ENCODE results near the gene CACNG5. TPM values are rescaled to one million over a fixed set of nuclear protein-coding genes. Genes with fewer than 3 reads are reported as not detected.

Gene CACNG5
- total and polyA plus RNA-seq, 4 donors, result 1.7 to 12.2 (median 8.0) TPM

GRCh38 chr17:66834426-66834918, 445 bp upstream of the CACNG5 start:
- no peak for DNase-seq (ENCODE audit: low read depth in 4 of 6, low spot score in 6 of 6)
- Histone ChIP-seq H3K4me3 (ENCODE audit: low read depth, low read length) (no peak overlapping the region), H3K27me3 (ENCODE audit: control insufficient read depth, insufficient read depth, low read length) (peaks cover 18% of the 10 kb centered on the region), H3K36me3 (ENCODE audit: control insufficient read depth, insufficient read depth, low read length) (peaks cover under 1% of the 10 kb centered on the region), H3K27ac (ENCODE audit: low read depth, low read length) (no peak overlapping the region), H3K4me1 (ENCODE audit: control insufficient read depth, insufficient read depth, low read length) (peaks cover 37% of the 10 kb centered on the region), H3K9me3 (ENCODE audit: control insufficient read depth, insufficient read depth, low read length) (no peaks in the 10 kb centered on the region)
- 11% methylated on average over 4 of the region's 7 CpGs for WGBS (ENCODE audit: insufficient coverage)

- Histone ChIP-seq H3K4me3 (ENCODE audit: low read depth, low read length) (peak overlapping the region; percentile 31), H3K9me3 (ENCODE audit: control insufficient read depth, insufficient read depth, low read length) (no peaks in the 10 kb centered on the region), H3K36me3 (ENCODE audit: control insufficient read depth, insufficient read depth, low read length) (peaks cover 2% of the 10 kb centered on the region), H3K4me1 (ENCODE audit: control insufficient read depth, insufficient read depth, low read length) (peaks cover 30% of the 10 kb centered on the region), H3K27me3 (ENCODE audit: control insufficient read depth, insufficient read depth, low read length) (peaks cover 18% of the 10 kb centered on the region), H3K27ac (ENCODE audit: low read depth, low read length) (no peak overlapping the region)
- 32% methylated on average over 9 of the region's 16 CpGs for WGBS (ENCODE audit: insufficient coverage)
- no peak for DNase-seq (ENCODE audit: low read depth in 4 of 6, low spot score in 6 of 6)
These were observed 559 bp downstream of the CACNG5 start for GRCh38 chr17:66835476-66835875.

GRCh38 chr17:66836063-66837005, 1.4 kb downstream of the CACNG5 start:
- Histone ChIP-seq H3K27ac (ENCODE audit: low read depth, low read length) (no peak overlapping the region), H3K4me3 (ENCODE audit: low read depth, low read length) (peak overlapping the region; percentile 31), H3K27me3 (ENCODE audit: control insufficient read depth, insufficient read depth, low read length) (peaks cover 18% of the 10 kb centered on the region), H3K4me1 (ENCODE audit: control insufficient read depth, insufficient read depth, low read length) (peaks cover 28% of the 10 kb centered on the region), H3K36me3 (ENCODE audit: control insufficient read depth, insufficient read depth, low read length) (peaks cover 2% of the 10 kb centered on the region), H3K9me3 (ENCODE audit: control insufficient read depth, insufficient read depth, low read length) (no peaks in the 10 kb centered on the region)
- WGBS (ENCODE audit: insufficient coverage), result 80% methylated on average over 10 of the region's 11 CpGs
- DNase-seq (ENCODE audit: low read depth in 4 of 6, low spot score in 6 of 6), result no peak

GRCh38 chr17:66837226-66837625, 2.3 kb downstream of the CACNG5 start:
- H3K27ac ChIP-seq (ENCODE audit: low read depth, low read length), result no peak overlapping the region
- H3K4me1 ChIP-seq (ENCODE audit: control insufficient read depth, insufficient read depth, low read length), result peaks cover 25% of the 10 kb centered on the region
- 92% methylated on average over 1 of the region's 1 CpG for WGBS (ENCODE audit: insufficient coverage)
- H3K4me3 ChIP-seq (ENCODE audit: low read depth, low read length), result no peak overlapping the region
- H3K27me3 ChIP-seq (ENCODE audit: control insufficient read depth, insufficient read depth, low read length), result peaks cover 18% of the 10 kb centered on the region
- no peaks in the 10 kb centered on the region for H3K9me3 ChIP-seq (ENCODE audit: control insufficient read depth, insufficient read depth, low read length)
- peaks cover 2% of the 10 kb centered on the region for H3K36me3 ChIP-seq (ENCODE audit: control insufficient read depth, insufficient read depth, low read length)
- DNase-seq (ENCODE audit: low read depth in 4 of 6, low spot score in 6 of 6), result no peak

- WGBS (ENCODE audit: insufficient coverage), result 81% methylated on average over 5 of the region's 11 CpGs
- Histone ChIP-seq H3K4me1 (ENCODE audit: control insufficient read depth, insufficient read depth, low read length) (peaks cover 25% of the 10 kb centered on the region), H3K36me3 (ENCODE audit: control insufficient read depth, insufficient read depth, low read length) (peaks cover 2% of the 10 kb centered on the region), H3K27me3 (ENCODE audit: control insufficient read depth, insufficient read depth, low read length) (peaks cover 18% of the 10 kb centered on the region), H3K9me3 (ENCODE audit: control insufficient read depth, insufficient read depth, low read length) (no peaks in the 10 kb centered on the region), H3K4me3 (ENCODE audit: low read depth, low read length) (no peak overlapping the region), H3K27ac (ENCODE audit: low read depth, low read length) (no peak overlapping the region)
- DNase-seq (ENCODE audit: low read depth in 4 of 6, low spot score in 6 of 6), result no peak
These were observed 3.2 kb downstream of the CACNG5 start for GRCh38 chr17:66837885-66838665.

- WGBS (ENCODE audit: insufficient coverage), result 87% methylated on average over 3 of the region's 9 CpGs
- peaks cover 11% of the 10 kb centered on the region for H3K27me3 ChIP-seq (ENCODE audit: control insufficient read depth, insufficient read depth, low read length)
- peaks cover 2% of the 10 kb centered on the region for H3K36me3 ChIP-seq (ENCODE audit: control insufficient read depth, insufficient read depth, low read length)
- peaks cover 21% of the 10 kb centered on the region for H3K4me1 ChIP-seq (ENCODE audit: control insufficient read depth, insufficient read depth, low read length)
- no peak overlapping the region for H3K27ac ChIP-seq (ENCODE audit: low read depth, low read length)
- no peak for DNase-seq (ENCODE audit: low read depth in 4 of 6, low spot score in 6 of 6)
- no peak overlapping the region for H3K4me3 ChIP-seq (ENCODE audit: low read depth, low read length)
- no peaks in the 10 kb centered on the region for H3K9me3 ChIP-seq (ENCODE audit: control insufficient read depth, insufficient read depth, low read length)
These were observed 4.7 kb downstream of the CACNG5 start for GRCh38 chr17:66839616-66840015.

- H3K9me3 ChIP-seq (ENCODE audit: control insufficient read depth, insufficient read depth, low read length), result no peaks in the 10 kb centered on the region
- no peak overlapping the region for H3K4me3 ChIP-seq (ENCODE audit: low read depth, low read length)
- peaks cover 9% of the 10 kb centered on the region for H3K27me3 ChIP-seq (ENCODE audit: control insufficient read depth, insufficient read depth, low read length)
These were observed 5.1 kb downstream of the CACNG5 start for GRCh38 chr17:66840061-66840460.

GRCh38 chr17:66841328-66841727, 6.4 kb downstream of the CACNG5 start:
- DNase-seq (ENCODE audit: low read depth in 4 of 6, low spot score in 6 of 6), result no peak
- Histone ChIP-seq H3K27ac (ENCODE audit: low read depth, low read length) (no peak overlapping the region), H3K9me3 (ENCODE audit: control insufficient read depth, insufficient read depth, low read length) (no peaks in the 10 kb centered on the region), H3K27me3 (ENCODE audit: control insufficient read depth, insufficient read depth, low read length) (peaks cover 3% of the 10 kb centered on the region), H3K4me3 (ENCODE audit: low read depth, low read length) (no peak overlapping the region), H3K36me3 (ENCODE audit: control insufficient read depth, insufficient read depth, low read length) (peaks cover 2% of the 10 kb centered on the region), H3K4me1 (ENCODE audit: control insufficient read depth, insufficient read depth, low read length) (peaks cover 10% of the 10 kb centered on the region)
- WGBS (ENCODE audit: insufficient coverage), result 50% methylated on average over 4 of the region's 4 CpGs

More at GRCh38 chr17:66840061-66840460, 5.1 kb downstream of the CACNG5 start:
- DNase-seq (ENCODE audit: low read depth in 4 of 6, low spot score in 6 of 6), result no peak
- 71% methylated on average over 10 of the region's 10 CpGs for WGBS (ENCODE audit: insufficient coverage)
- Histone ChIP-seq H3K27ac (ENCODE audit: low read depth, low read length) (no peak overlapping the region), H3K4me1 (ENCODE audit: control insufficient read depth, insufficient read depth, low read length) (peaks cover 18% of the 10 kb centered on the region), H3K36me3 (ENCODE audit: control insufficient read depth, insufficient read depth, low read length) (peaks cover 2% of the 10 kb centered on the region)

- Histone ChIP-seq H3K9me3 (ENCODE audit: control insufficient read depth, insufficient read depth, low read length) (no peaks in the 10 kb centered on the region), H3K27ac (ENCODE audit: low read depth, low read length) (no peak overlapping the region), H3K27me3 (ENCODE audit: control insufficient read depth, insufficient read depth, low read length) (no peaks in the 10 kb centered on the region), H3K4me1 (ENCODE audit: control insufficient read depth, insufficient read depth, low read length) (peaks cover 6% of the 10 kb centered on the region), H3K36me3 (ENCODE audit: control insufficient read depth, insufficient read depth, low read length) (peaks cover 2% of the 10 kb centered on the region), H3K4me3 (ENCODE audit: low read depth, low read length) (no peak overlapping the region)
- no peak for DNase-seq (ENCODE audit: low read depth in 4 of 6, low spot score in 6 of 6)
- no CpG with 5 or more reads among the region's 4 CpGs for WGBS (ENCODE audit: insufficient coverage)
These were observed 6.8 kb downstream of the CACNG5 start for GRCh38 chr17:66841744-66842143.

All from spinal cord (tissue), 10 donors.